Type B pancreatic cell (in vitro differentiated cells): ENCODE measurements around the gene AKAP13. TPM values are rescaled to one million over a fixed set of nuclear protein-coding genes. Genes with fewer than 3 reads are reported as not detected.

Experiments
- DNase-seq: peaks from one replicate; pipeline ENCODE4 v3.0.0; 2021; ENCODE audit warnings: mixed read lengths; ENCODE audit not compliant: unreplicated experiment; ENCODE audit errors: extremely low spot score
- H3K27ac Mint-ChIP-seq: 2 replicates; pipeline ENCODE4 v1.8.0; 2021; ENCODE audit warnings: mild to moderate bottlenecking, mixed read lengths
- H3K27me3 Mint-ChIP-seq: 2 replicates; pipeline ENCODE4 v1.8.0; 2021; ENCODE audit warnings: mixed read lengths
- H3K36me3 Mint-ChIP-seq: 2 replicates; pipeline ENCODE4 v1.8.0; 2021; ENCODE audit warnings: mixed read lengths
- H3K4me1 Mint-ChIP-seq: one replicate; pipeline ENCODE4 v1.8.0; 2021; ENCODE audit warnings: mixed read lengths; ENCODE audit not compliant: unreplicated experiment
- H3K4me3 Mint-ChIP-seq: 2 replicates; pipeline ENCODE4 v1.8.0; 2021; ENCODE audit warnings: mild to moderate bottlenecking, mixed read lengths
- H3K9me3 Mint-ChIP-seq: 2 replicates; pipeline ENCODE4 v1.8.0; 2021; ENCODE audit warnings: mixed read lengths
- CTCF ChIP-seq: fragments of 200-600 bp; sonication (generic); conservative IDR thresholded peaks from 2 replicates; pipeline ENCODE4 v1.5.0; 2021; ENCODE audit warnings: antibody characterized with exemption, mild to moderate bottlenecking
- total RNA-seq: library from RNA; stranded (reverse); gene quantifications from 2 replicates; pipeline ENCODE4 v1.2.1, GENCODE V29; 2021; ENCODE audit warnings: low replicate concordance

Gene AKAP13
- total RNA-seq, 1 donor from 2014 or later = 75.7 TPM

DNA sequence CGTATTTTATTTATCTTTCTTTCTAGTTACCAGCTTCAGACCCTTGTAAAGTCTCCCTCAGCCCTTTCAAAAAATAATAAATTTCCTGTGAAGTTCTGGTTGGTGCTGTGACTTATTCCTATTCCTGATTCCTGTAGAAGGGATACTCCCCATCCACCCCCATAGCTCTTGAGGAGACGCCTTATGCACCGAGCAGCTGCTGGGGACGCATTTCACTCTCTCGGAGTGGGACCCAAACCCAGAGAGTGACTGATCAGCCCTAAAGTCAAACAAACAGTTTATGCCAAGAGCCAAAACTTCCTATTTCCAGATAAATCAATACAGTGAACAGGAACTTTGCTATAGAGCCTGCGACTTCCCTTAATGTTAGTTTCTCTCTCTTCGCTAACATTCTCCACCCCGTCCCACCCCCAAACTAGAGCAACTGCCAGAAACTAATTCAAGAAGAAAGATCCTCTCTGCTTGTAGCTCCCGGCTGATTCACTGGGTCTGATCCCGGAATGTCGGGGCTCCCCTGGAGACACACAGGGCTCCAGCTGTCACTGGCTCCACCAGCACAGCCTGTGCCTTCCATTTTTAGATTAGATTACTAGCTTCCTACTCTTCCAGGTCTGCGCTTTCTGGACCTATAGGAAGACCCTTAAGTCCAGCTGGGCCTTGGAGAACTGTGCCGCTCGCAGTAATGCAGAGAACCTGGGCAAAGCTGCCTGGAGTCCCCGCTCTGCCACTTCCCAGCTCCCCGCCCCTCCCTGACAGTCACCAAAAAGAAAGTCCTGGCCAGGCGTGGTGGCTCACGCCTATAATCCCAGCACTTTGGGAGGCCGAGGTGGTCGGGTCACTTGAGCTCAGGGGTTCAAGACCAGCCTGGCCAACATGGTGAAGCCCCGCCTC is 369.1 kb downstream of the AKAP13 start:
- no peaks in the 10 kb centered on the region for H3K27me3 Mint-ChIP-seq
- no peak overlapping the region for H3K4me3 Mint-ChIP-seq
- H3K4me1 Mint-ChIP-seq = peaks cover 7% of the 10 kb centered on the region
- peak overlapping the region; percentile 73 for H3K27ac Mint-ChIP-seq
- TF ChIP-seq CTCF = no peak
- no peaks in the 10 kb centered on the region for H3K9me3 Mint-ChIP-seq
- peaks cover 14% of the 10 kb centered on the region for H3K36me3 Mint-ChIP-seq
- DNase-seq = peak; percentile 58

DNA sequence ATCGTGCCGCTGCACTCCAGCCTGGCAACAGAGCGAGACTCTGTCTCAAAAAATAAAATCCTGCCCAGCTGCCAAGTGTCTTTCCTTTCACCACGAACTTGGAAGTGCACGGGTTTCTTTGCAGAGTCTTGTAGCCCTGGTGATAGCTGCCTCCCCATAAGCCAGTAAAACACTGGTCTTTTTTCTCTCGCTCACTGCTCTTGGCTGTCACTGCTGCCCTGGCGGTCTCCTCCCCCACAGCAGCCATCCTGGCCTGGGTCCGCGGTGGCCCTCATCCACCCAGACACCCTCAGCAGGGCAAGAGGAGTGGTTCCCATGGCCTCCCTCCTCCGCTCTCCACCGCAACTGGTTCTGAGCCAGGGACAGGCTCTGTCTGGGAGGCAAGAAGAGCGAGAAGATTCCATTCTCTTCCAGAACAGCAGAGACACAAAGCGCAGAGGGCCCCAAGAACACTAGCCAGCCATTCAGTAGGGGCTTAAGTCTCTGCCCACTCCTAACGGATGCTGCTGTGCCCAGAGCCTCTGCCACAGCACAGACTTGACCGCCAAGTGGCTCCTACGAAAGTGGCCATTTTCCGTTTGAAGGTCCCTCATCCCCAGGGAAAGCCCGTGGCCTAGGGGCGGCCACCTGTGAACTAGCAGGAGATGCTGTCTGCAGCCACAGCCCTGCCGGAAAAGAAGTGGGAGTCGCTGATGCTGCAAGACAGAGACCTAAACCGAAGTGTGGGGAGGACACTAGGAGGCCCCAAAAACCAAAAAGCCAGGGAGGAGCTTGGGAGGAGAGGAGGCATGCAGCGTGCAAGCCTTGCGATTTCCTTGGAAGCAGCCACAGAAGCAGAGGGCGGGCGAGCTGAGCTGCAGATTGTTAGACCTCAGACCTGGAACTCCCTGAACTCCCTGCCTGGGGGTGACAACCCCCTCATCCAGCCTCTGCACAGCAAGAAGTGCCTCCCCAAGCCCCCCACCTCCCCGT is 370.2 kb downstream of the AKAP13 start:
- H3K4me3 Mint-ChIP-seq = peak overlapping the region; percentile 22
- peaks cover 7% of the 10 kb centered on the region for H3K4me1 Mint-ChIP-seq
- peak; percentile 64 for DNase-seq
- H3K27me3 Mint-ChIP-seq = no peaks in the 10 kb centered on the region
- TF ChIP-seq CTCF = no peak
- H3K36me3 Mint-ChIP-seq = peaks cover 13% of the 10 kb centered on the region
- no peaks in the 10 kb centered on the region for H3K9me3 Mint-ChIP-seq
- H3K27ac Mint-ChIP-seq = peak overlapping the region; percentile 34

GRCh38 chr15:85751291-85752123 is 371.1 kb downstream of the AKAP13 start:
- Mint-ChIP-seq H3K27ac (peak overlapping the region; percentile 34), H3K27me3 (no peaks in the 10 kb centered on the region), H3K4me1 (peaks cover 7% of the 10 kb centered on the region), H3K4me3 (peak overlapping the region; percentile 5), H3K36me3 (peaks cover 10% of the 10 kb centered on the region), H3K9me3 (no peaks in the 10 kb centered on the region)
- DNase-seq = no peak
- TF ChIP-seq CTCF = no peak

GRCh38 chr15:85752124-85752475 is 371.7 kb downstream of the AKAP13 start:
- TF ChIP-seq CTCF = no peak
- H3K36me3 Mint-ChIP-seq = peaks cover 4% of the 10 kb centered on the region
- H3K27me3 Mint-ChIP-seq = no peaks in the 10 kb centered on the region
- H3K27ac Mint-ChIP-seq = no peak overlapping the region
- DNase-seq = no peak
- H3K4me1 Mint-ChIP-seq = peaks cover 7% of the 10 kb centered on the region
- H3K9me3 Mint-ChIP-seq = no peaks in the 10 kb centered on the region
- peak overlapping the region; percentile 5 for H3K4me3 Mint-ChIP-seq

DNA sequence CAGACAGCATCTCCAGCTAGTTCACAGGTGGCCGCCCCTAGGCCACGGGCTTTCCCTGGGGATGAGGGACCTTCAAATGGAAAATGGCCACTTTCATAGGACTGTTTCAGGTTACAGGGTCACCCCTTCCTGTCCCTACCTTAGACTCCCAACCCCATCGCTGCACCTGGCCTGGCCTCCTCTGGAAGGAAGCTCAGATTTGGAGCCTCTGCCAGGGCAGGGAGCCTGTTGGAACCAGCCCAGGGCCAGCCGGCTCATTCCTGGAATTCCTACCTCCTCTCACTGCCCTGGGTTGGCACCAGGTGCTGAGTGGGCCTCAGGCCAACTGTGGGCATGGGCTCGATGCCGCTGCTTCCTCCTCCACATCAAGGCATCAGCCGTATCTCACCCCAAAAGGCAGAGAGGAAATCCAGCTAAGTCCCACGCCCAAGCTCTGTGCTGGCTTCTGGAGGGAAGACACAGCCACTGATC is 372.1 kb downstream of the AKAP13 start:
- Mint-ChIP-seq H3K27ac (peak overlapping the region; percentile 83), H3K36me3 (peaks cover 4% of the 10 kb centered on the region)

More for the DNA sequence above, 372.1 kb downstream of the AKAP13 start:
- no peaks in the 10 kb centered on the region for H3K9me3 Mint-ChIP-seq
- H3K4me3 Mint-ChIP-seq = no peak overlapping the region
- no peaks in the 10 kb centered on the region for H3K27me3 Mint-ChIP-seq
- DNase-seq = no peak
- peaks cover 7% of the 10 kb centered on the region for H3K4me1 Mint-ChIP-seq
- TF ChIP-seq CTCF = no peak
